ENCODE measurements around the gene P2RX7.
"Not testable (repeated sequence)": the region's sequence is repeated elsewhere in the genome, so short reads cannot be mapped to it uniquely, and the experiment has no call there.

The P2RX7 gene

GRCh38 chr12:121128908-121129810 lies 3.5 kb upstream of the P2RX7 start:
- in situ Hi-C loops (cut with MboI; ENCODE audit: low pct_unique_long_range_greater_than_20kb, low sequenced_read_pairs), result no loop called here
- DNase-seq, result peak; percentile 97

GRCh38 chr12:121129811-121130147 lies 2.9 kb upstream of the P2RX7 start:
- in situ Hi-C loops (cut with MboI; ENCODE audit: low pct_unique_long_range_greater_than_20kb, low sequenced_read_pairs), result no loop called here
- DNase-seq, result no peak

GRCh38 chr12:121130866-121131373 lies 1.8 kb upstream of the P2RX7 start:
- no peak for DNase-seq
- in situ Hi-C loops (cut with MboI; ENCODE audit: low pct_unique_long_range_greater_than_20kb, low sequenced_read_pairs), result no loop called here

GRCh38 chr12:121131941-121132341 lies 735 bp upstream of the P2RX7 start:
- no peak for DNase-seq
- in situ Hi-C loops (cut with MboI; ENCODE audit: low pct_unique_long_range_greater_than_20kb, low sequenced_read_pairs), result no loop called here

- DNase-seq, result no peak
- in situ Hi-C loops (cut with MboI; ENCODE audit: low pct_unique_long_range_greater_than_20kb, low sequenced_read_pairs), result no loop called here
Measured at GRCh38 chr12:121133838-121134237, 1.2 kb downstream of the P2RX7 start.

GRCh38 chr12:121135320-121135719 lies 2.6 kb downstream of the P2RX7 start:
- in situ Hi-C loops (cut with MboI; ENCODE audit: low pct_unique_long_range_greater_than_20kb, low sequenced_read_pairs), result no loop called here
- DNase-seq, result no peak

- DNase-seq, result no peak
- in situ Hi-C loops (cut with MboI; ENCODE audit: low pct_unique_long_range_greater_than_20kb, low sequenced_read_pairs), result no loop called here
Measured at GRCh38 chr12:121137512-121137911, 4.8 kb downstream of the P2RX7 start.

GRCh38 chr12:121138284-121138683 lies 5.6 kb downstream of the P2RX7 start:
- in situ Hi-C loops (cut with MboI; ENCODE audit: low pct_unique_long_range_greater_than_20kb, low sequenced_read_pairs), result no loop called here
- DNase-seq, result no peak

- no peak for DNase-seq
- in situ Hi-C loops (cut with MboI; ENCODE audit: low pct_unique_long_range_greater_than_20kb, low sequenced_read_pairs), result no loop called here
Measured at GRCh38 chr12:121139286-121139685, 6.6 kb downstream of the P2RX7 start.

- no peak for DNase-seq
- in situ Hi-C loops (cut with MboI; ENCODE audit: low pct_unique_long_range_greater_than_20kb, low sequenced_read_pairs), result no loop called here
Measured at GRCh38 chr12:121142171-121142950, 9.7 kb downstream of the P2RX7 start.

- DNase-seq, result no peak
- in situ Hi-C loops (cut with MboI; ENCODE audit: low pct_unique_long_range_greater_than_20kb, low sequenced_read_pairs), result no loop called here
Measured at GRCh38 chr12:121144416-121144914, 11.8 kb downstream of the P2RX7 start.

- DNase-seq, result peak; percentile 67
- in situ Hi-C loops (cut with MboI; ENCODE audit: low pct_unique_long_range_greater_than_20kb, low sequenced_read_pairs), result no loop called here
Measured at GRCh38 chr12:121145221-121145620, 12.5 kb downstream of the P2RX7 start.

- DNase-seq; in situ Hi-C loops (cut with MboI; ENCODE audit: low pct_unique_long_range_greater_than_20kb, low sequenced_read_pairs): not testable (repeated sequence)
Measured at GRCh38 chr12:121149289-121149688, 16.6 kb downstream of the P2RX7 start.

GRCh38 chr12:121154793-121155375 lies 22.2 kb downstream of the P2RX7 start:
- DNase-seq, result no peak
- in situ Hi-C loops (cut with MboI; ENCODE audit: low pct_unique_long_range_greater_than_20kb, low sequenced_read_pairs), result no loop called here

GRCh38 chr12:121156365-121156764 lies 23.7 kb downstream of the P2RX7 start:
- in situ Hi-C loops (cut with MboI; ENCODE audit: low pct_unique_long_range_greater_than_20kb, low sequenced_read_pairs), result no loop called here
- DNase-seq, result no peak

- in situ Hi-C loops (cut with MboI; ENCODE audit: low pct_unique_long_range_greater_than_20kb, low sequenced_read_pairs), result no loop called here
- DNase-seq, result no peak
Measured at GRCh38 chr12:121158085-121158484, 25.4 kb downstream of the P2RX7 start.

- in situ Hi-C loops (cut with MboI; ENCODE audit: low pct_unique_long_range_greater_than_20kb, low sequenced_read_pairs); DNase-seq: not testable (repeated sequence)
Measured at GRCh38 chr12:121158728-121159351, 26.2 kb downstream of the P2RX7 start.

- in situ Hi-C loops (cut with MboI; ENCODE audit: low pct_unique_long_range_greater_than_20kb, low sequenced_read_pairs), result no loop called here
- DNase-seq, result no peak
Measured at GRCh38 chr12:121159467-121160307, 27.0 kb downstream of the P2RX7 start.
